IPS-20b (cell line): ENCODE results near the gene NCAM2.

Source experiments
- H3K27ac ChIP-seq: one replicate; pipeline ENCODE4 v1.5.1; 2013; ENCODE audit warnings: low read length
- H3K27me3 ChIP-seq: 2 replicates; pipeline ENCODE4 v1.6.1; 2013; ENCODE audit warnings: mild to moderate bottlenecking, low read length, inconsistent platforms; ENCODE audit not compliant: insufficient read depth
- H3K36me3 ChIP-seq: 2 replicates; pipeline ENCODE4 v1.6.1; 2013; ENCODE audit warnings: low read depth, mild to moderate bottlenecking, inconsistent platforms, low read length, moderate library complexity; ENCODE audit not compliant: insufficient read depth
- H3K4me1 ChIP-seq: 2 replicates; pipeline ENCODE4 v1.6.1; 2013; ENCODE audit warnings: mild to moderate bottlenecking, control low read depth, inconsistent platforms, low read length, moderate library complexity; ENCODE audit not compliant: insufficient read depth
- H3K4me3 ChIP-seq: 2 replicates; pipeline ENCODE4 v1.5.1; 2013; ENCODE audit warnings: mild to moderate bottlenecking, low read length, inconsistent platforms
- H3K9ac ChIP-seq: 2 replicates; pipeline ENCODE4 v1.6.1; 2013; ENCODE audit warnings: low read depth, mild to moderate bottlenecking, inconsistent platforms, low read length, moderate library complexity
- H3K9me3 ChIP-seq: 2 replicates; pipeline ENCODE4 v1.6.1; 2013; ENCODE audit warnings: mild to moderate bottlenecking, low read depth, low read length, inconsistent platforms; ENCODE audit not compliant: insufficient read depth

The NCAM2 gene

DNA sequence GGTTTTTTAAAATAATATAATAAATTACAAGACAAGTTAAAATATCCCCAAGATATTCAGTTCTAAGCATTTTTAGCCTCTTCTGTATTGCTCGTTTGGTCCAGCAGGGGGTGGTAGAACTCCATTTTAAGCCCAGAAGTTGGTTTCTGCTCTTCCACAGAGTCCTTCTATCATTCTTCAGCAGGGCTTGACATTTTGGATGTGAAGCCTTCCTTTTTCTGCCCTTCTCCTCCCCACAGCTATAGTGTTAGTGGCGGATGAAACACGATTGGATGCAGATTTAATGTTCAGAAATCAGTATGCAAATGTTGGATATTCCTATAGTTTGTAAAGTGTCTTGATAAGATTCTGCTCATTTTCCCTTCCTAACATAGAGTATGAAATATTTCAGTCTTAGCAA, 1.4 kb downstream of the NCAM2 start:
- 0 out of 2 replicates have a peak, but pooled peaks cover 2% of the 10 kb centered on the region for H3K4me1 ChIP-seq
- H3K9me3 ChIP-seq, result no peaks in the 10 kb centered on the region
- H3K4me3 ChIP-seq, result no peak overlapping the region
- peaks cover 31% of the 10 kb centered on the region for H3K27me3 ChIP-seq
- H3K36me3 ChIP-seq, result no peaks in the 10 kb centered on the region
- no peak overlapping the region for H3K27ac ChIP-seq
- no peak overlapping the region for H3K9ac ChIP-seq

DNA sequence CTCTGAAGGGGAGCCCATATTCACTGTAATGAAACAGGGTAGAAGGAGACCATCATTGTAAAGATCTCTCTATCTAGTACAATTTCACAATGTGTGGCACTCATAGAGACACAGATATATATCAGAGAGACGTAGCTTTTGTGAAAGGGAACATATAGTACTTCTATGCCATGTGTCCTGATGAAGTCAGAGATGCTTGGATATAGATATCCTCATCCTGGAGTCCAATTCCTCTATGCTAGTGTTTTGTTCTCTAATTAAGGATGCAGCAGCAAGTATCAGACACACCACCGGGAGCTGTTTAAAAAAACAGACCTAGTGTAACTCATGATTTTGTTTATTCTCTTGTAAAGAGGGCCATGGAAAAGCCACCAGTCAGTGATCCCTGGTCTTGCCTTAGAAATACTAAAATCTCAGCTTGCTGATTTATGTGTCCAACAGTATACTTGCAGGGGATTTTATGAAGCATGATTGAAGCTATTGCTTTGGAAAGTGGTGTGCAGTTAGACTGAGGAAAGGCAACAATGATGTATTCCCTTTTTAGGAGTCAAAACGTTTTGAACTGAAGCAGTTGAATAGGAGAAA, 2.5 kb downstream of the NCAM2 start:
- H3K36me3 ChIP-seq, result no peaks in the 10 kb centered on the region
- H3K4me1 ChIP-seq, result 0 out of 2 replicates have a peak, but pooled peaks cover 2% of the 10 kb centered on the region
- no peak overlapping the region for H3K4me3 ChIP-seq
- H3K9ac ChIP-seq, result no peak overlapping the region
- H3K27ac ChIP-seq, result no peak overlapping the region
- H3K9me3 ChIP-seq, result no peaks in the 10 kb centered on the region
- peaks cover 31% of the 10 kb centered on the region for H3K27me3 ChIP-seq

DNA sequence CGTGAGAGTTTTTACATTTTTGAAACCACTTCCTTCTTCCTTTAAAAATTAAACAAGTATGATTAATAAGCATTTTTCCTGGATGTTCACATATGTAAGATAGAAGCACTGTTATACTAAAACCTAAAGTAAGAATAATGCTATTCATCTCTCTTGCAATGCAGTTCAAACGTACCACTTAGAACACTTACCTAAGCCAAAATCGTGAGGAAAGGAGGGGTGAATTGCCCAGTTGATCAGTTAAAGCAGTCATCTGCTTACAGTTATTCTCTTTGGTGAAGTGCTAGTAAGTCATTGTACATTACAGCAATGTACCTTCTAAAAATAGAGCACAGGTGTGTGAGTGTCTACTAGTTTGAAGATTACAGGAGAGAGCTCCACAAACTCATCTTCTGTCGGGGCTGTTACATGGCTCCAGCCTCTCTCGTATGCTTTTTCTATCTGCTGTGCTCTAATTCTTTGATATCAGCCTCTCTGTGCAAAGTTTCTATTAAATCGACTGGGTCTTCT, 3.4 kb downstream of the NCAM2 start:
- H3K4me3 ChIP-seq, result no peak overlapping the region

DNA sequence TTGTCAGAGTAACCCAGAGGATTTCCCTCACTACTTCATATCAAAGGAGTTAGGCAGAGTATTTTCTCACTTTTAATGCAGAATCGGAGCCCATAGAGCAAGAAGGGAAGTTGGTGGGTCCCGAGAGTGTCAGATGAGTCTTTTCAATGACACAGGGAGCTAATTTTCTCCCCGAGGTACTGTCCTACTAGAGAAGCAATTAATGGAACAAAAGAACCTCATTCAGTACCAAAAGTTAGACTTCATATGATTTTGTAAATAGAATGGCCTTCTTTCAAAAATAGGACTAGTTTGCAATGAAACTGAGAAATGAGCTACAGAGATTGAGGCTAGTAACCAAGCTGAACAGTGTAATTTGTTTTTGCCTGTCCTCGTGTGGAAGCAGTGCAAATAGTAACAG, 3.9 kb downstream of the NCAM2 start:
- Histone ChIP-seq H3K36me3 (no peaks in the 10 kb centered on the region), H3K9ac (no peak overlapping the region), H3K27me3 (peaks cover 21% of the 10 kb centered on the region), H3K9me3 (no peaks in the 10 kb centered on the region), H3K27ac (no peak overlapping the region), H3K4me1 (0 out of 2 replicates have a peak, but pooled peaks cover 2% of the 10 kb centered on the region), H3K4me3 (no peak overlapping the region)

More for the DNA sequence above, 3.4 kb downstream of the NCAM2 start:
- H3K9me3 ChIP-seq, result no peaks in the 10 kb centered on the region
- H3K27me3 ChIP-seq, result peaks cover 26% of the 10 kb centered on the region
- no peak overlapping the region for H3K27ac ChIP-seq
- no peaks in the 10 kb centered on the region for H3K36me3 ChIP-seq
- no peak overlapping the region for H3K9ac ChIP-seq
- H3K4me1 ChIP-seq, result 0 out of 2 replicates have a peak, but pooled peaks cover 2% of the 10 kb centered on the region

DNA sequence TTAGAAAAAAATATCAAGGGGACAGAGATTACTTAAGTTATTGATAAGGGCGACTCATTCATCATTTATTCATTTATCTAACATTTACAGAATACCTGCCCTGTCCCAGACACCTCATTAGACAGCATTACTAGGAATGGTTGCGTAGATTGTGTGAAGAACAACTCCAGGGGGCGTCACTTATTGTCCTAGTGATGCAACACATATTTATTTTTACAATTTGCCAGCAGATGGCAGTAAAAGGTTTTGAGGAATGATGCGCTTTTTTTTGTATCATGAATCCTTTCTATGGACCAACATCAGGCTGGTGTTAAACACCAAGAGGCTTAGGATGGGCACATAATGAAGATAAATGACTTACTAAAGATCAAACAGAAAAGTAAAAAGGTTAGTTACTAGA, 5.5 kb downstream of the NCAM2 start:
- Histone ChIP-seq H3K4me1 (0 out of 2 replicates have a peak, but pooled peaks cover under 1% of the 10 kb centered on the region), H3K27ac (no peak overlapping the region), H3K9me3 (no peaks in the 10 kb centered on the region), H3K36me3 (no peaks in the 10 kb centered on the region), H3K27me3 (peaks cover 8% of the 10 kb centered on the region), H3K4me3 (no peak overlapping the region), H3K9ac (no peak overlapping the region)

DNA sequence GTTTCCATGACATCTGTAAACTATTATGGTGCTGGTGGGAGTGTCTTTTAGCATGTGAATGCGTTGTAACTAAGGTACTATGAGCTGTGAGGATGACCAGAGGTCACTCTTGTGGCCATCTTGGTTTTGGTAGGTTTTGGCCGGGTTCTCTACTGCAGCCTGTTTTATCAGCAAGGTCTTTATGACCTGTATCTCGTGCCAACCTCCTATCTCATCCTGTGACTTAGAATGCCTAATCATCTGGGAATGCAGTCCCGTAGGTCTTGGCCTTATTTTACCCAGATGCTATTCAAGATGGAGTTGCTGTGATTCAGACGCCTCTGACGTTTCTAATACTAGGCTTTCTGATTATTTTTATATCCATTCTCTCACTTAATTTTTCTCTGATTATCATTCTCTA, 9.4 kb downstream of the NCAM2 start:
- no peaks in the 10 kb centered on the region for H3K27me3 ChIP-seq
- H3K4me1 ChIP-seq, result peaks cover 14% of the 10 kb centered on the region; the same call in 1 of the 2 replicates
- H3K4me3 ChIP-seq, result no peak overlapping the region
- H3K9me3 ChIP-seq, result no peaks in the 10 kb centered on the region
- no peaks in the 10 kb centered on the region for H3K36me3 ChIP-seq
- H3K9ac ChIP-seq, result no peak overlapping the region
- no peak overlapping the region for H3K27ac ChIP-seq

DNA sequence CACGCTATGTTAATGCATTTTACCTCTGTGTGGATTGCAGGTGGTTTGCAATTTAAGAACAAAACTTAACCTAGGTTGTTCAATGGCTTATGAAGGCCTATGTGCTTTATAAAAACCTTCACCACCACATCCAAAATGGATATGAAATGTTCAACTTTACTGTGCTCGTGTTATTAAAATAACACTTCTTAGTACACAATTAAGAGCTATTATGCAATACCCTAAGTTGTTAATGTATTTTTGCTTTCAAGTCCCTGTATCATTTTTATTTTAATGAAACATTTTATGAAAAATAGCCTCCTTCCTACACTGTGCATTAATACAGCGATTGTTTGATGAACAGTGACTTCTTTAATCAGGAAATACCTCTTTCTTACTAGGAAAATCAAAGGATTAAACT, 12.0 kb downstream of the NCAM2 start:
- Histone ChIP-seq H3K36me3 (no peaks in the 10 kb centered on the region), H3K27me3 (no peaks in the 10 kb centered on the region), H3K27ac (no peak overlapping the region), H3K9ac (no peak overlapping the region), H3K4me3 (peak overlapping the region; percentile 18; the same call in 1 of the 2 replicates), H3K4me1 (peaks cover 14% of the 10 kb centered on the region; the same call in 1 of the 2 replicates), H3K9me3 (no peaks in the 10 kb centered on the region)

DNA sequence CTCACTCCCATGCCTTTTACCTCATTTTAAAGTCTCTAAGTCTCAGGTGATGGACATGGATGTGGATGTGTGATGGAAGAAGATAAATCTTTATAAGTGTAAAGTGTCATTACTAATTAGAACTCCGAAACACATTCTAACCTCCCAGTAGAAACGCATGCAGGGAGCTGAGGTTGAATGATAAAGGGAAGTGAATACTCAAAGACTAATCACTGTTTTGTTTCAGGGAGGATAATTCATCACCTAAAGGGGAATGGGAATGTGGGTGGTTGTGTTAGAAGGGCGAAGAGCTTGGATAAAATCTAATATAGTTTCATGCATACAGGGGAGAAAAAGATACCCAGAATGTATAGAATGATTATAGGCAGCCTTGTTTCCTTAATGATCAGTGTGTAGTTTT, 12.5 kb downstream of the NCAM2 start:
- H3K4me1 ChIP-seq, result peaks cover 14% of the 10 kb centered on the region; the same call in 1 of the 2 replicates
- H3K27ac ChIP-seq, result no peak overlapping the region
- no peaks in the 10 kb centered on the region for H3K9me3 ChIP-seq
- no peaks in the 10 kb centered on the region for H3K27me3 ChIP-seq
- no peaks in the 10 kb centered on the region for H3K36me3 ChIP-seq
- H3K4me3 ChIP-seq, result peak overlapping the region; percentile 18; the same call in 1 of the 2 replicates
- no peak overlapping the region for H3K9ac ChIP-seq

DNA sequence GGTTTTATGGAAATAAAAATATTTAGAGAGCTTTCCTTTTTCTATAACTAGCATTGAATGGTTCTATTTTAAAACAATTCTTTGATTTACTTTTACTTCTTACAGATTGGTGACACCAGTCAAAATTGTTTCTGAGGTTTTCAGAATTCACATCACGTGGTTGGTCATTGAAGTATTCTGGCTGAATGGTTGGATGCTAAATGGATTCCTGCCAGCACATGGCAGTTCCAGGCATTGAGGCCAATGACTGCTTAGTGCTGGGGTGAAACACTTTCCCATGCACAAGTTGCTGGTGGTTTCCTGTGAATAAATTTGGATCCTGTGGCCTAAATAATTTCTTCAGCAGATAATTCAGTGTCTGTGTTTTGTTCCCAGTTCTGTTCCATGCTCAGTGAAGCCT, 20.6 kb downstream of the NCAM2 start:
- Histone ChIP-seq H3K27me3 (no peaks in the 10 kb centered on the region), H3K4me1 (peaks cover 10% of the 10 kb centered on the region; the same call in 1 of the 2 replicates), H3K36me3 (no peaks in the 10 kb centered on the region), H3K9me3 (no peaks in the 10 kb centered on the region), H3K27ac (no peak overlapping the region), H3K9ac (no peak overlapping the region), H3K4me3 (no peak overlapping the region)

DNA sequence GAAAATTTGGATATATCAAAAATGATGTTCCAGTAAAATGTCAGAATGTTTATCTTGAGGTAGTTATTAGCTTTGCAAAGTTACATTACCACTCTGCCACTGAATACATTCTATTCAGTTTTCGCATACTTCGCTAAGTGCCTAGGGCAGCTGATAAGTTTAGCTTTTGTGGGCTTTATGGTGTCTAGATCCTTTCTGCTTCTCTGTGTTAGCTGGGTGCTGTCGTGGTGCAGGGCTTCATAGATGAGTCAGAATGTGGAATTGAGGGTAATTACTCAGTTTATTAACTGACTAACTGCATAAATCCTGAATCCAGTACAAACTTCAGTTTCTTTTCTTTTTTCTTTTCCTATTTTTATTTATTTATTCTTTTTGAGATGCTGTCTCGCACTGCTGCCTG, 21.5 kb downstream of the NCAM2 start:
- Histone ChIP-seq H3K9me3 (no peaks in the 10 kb centered on the region), H3K27ac (no peak overlapping the region), H3K4me3 (no peak overlapping the region), H3K27me3 (no peaks in the 10 kb centered on the region), H3K4me1 (peaks cover 10% of the 10 kb centered on the region; the same call in 1 of the 2 replicates), H3K9ac (no peak overlapping the region), H3K36me3 (no peaks in the 10 kb centered on the region)

DNA sequence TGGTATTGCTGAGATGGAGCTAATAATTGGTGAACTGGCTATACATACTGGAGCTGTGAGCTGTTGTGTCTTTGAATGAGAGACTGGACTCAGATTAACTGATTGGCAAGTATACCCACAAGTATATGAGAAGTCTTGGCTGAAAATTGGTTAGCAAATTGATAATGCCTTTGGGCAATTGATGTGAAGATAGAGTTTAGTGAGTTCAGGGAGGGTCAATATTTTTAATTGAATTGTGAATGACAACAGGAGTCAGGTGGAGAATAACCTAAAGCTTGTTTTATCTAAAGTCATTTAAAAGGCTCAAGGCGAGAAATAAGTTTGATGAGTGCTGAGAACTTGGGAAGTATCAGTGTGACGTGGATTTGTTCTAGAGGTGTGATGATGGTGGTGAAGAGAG, 27.5 kb downstream of the NCAM2 start:
- Histone ChIP-seq H3K4me1 (peaks cover 14% of the 10 kb centered on the region; the same call in 1 of the 2 replicates), H3K36me3 (no peaks in the 10 kb centered on the region), H3K9ac (no peak overlapping the region), H3K4me3 (no peak overlapping the region), H3K9me3 (no peaks in the 10 kb centered on the region), H3K27ac (no peak overlapping the region), H3K27me3 (no peaks in the 10 kb centered on the region)

DNA sequence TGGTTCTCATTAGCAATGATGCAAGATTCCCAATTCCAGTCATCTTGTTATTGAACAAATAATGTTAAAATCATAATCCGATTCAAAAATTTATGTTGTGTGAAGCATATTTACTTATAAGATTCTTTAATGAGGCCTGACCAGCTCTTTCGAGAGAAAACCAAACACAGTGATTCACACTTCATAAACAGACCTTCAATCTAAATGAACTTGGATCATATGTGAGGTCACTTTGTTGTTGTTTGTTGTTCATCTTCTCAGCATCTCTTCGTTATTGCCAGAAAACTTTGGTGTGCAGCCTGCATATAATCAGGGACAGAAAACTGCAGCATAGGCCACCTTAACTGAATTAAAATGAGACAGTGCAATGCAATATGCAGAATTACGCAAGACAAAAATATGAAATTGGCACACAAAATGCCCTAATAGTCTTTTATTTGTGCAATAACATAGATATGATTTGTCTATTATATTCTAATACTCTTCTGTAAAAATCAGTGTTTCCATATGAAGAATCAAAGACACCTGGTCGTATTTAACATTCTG, 30.1 kb downstream of the NCAM2 start:
- Histone ChIP-seq H3K9ac (no peak overlapping the region), H3K4me1 (peaks cover 6% of the 10 kb centered on the region; the same call in 1 of the 2 replicates), H3K27me3 (no peaks in the 10 kb centered on the region), H3K27ac (no peak overlapping the region), H3K9me3 (no peaks in the 10 kb centered on the region), H3K36me3 (no peaks in the 10 kb centered on the region), H3K4me3 (no peak overlapping the region)
